ENCODE results near the gene GLB1L2.

GRCh38 chr11:134394311-134394710, 62.5 kb downstream of the GLB1L2 start:
- TF ChIP-seq POLR2AphosphoS5 (IDR thresholded peaks at IDR 0.05) (no peak), CTCF (IDR thresholded peaks at IDR 0.05 in 8 of 11, conservative IDR thresholded peaks at IDR 0.05 in 3 of 11) (no peak)

All from spleen (tissue), 7 donors.